HepG2 (cell line): ENCODE measurements around the gene MTF1. TPM values are rescaled to one million over a fixed set of nuclear protein-coding genes. Genes with fewer than 3 reads are reported as not detected.

Source experiments
- ATAC-seq: fragments of 200-7000 bp; cut with Tn5 transposase; 3 replicates; pipeline ENCODE4 v1.9.1; 2020; ENCODE audit warnings: mild to moderate bottlenecking, moderate library complexity
- BruUV-seq: library from RNA; stranded (reverse); fragments of 400-500 nt; replicated peaks from 2 replicates; lab custom pipeline; 2021; lab: Mats Ljungman, UMichigan
- CTCF ChIA-PET: fragments of 300-600 bp; formaldehyde crosslinking; extraction: SDS; loops from one replicate; lab custom pipeline; 2021; ENCODE audit warnings: low total read pairs, inconsistent platforms, low intra/inter-chr PET ratio; lab: Yijun Ruan, JAX
- POLR2A ChIA-PET: fragments of 350-600 bp; sonication (Branson Sonifier 250); formaldehyde crosslinking; loops from one replicate; lab custom pipeline; 2020; ENCODE audit warnings: antibody characterized with exemption, inconsistent platforms; lab: Yijun Ruan, JAX
- DNase-seq: peaks from one replicate; pipeline ENCODE4 v3.0.0-alpha.2; 2015; ENCODE audit warnings: low spot score
- FAIRE-seq: peaks from 3 replicates; lab custom pipeline; 2011; peaks lifted over from hg19 to GRCh38; lab: Jason Lieb, UNC
- H2AFZ ChIP-seq: one replicate; pipeline ENCODE4 v1.6.1; 2011; ENCODE audit warnings: low read length, inconsistent platforms
- H3K27ac ChIP-seq: fragments of 300-600 bp; 3 replicates; pipeline ENCODE4 v1.8.0; 2011; ENCODE audit warnings: mixed run types, mild to moderate bottlenecking, mixed read lengths, low read length, inconsistent platforms; ENCODE audit not compliant: insufficient read depth; ENCODE audit errors: extremely low read length
- H3K27me3 ChIP-seq, 2 experiments: fragments of 200-600 bp in 1 of 2; 2 replicates in 1 of 2; 3 replicates in 1 of 2; pipeline versions ENCODE4 v1.6.0 to v1.8.0; 2011; ENCODE audit warnings: low read length in 2 of 2, mild to moderate bottlenecking in 2 of 2, moderate library complexity in 2 of 2, inconsistent platforms in 1 of 2; ENCODE audit not compliant: insufficient read depth in 2 of 2, control insufficient read depth in 1 of 2
- H3K36me3 ChIP-seq, 2 experiments: fragments of 200-600 bp in 1 of 2; replicated peaks in 1 of 2; 2 replicates in 1 of 2; 3 replicates in 1 of 2; pipeline versions ENCODE4 v1.5.1 to v1.8.0; 2011; ENCODE audit warnings: low read length in 2 of 2, inconsistent platforms in 1 of 2; ENCODE audit not compliant: insufficient read depth in 2 of 2, control insufficient read depth in 1 of 2
- H3K4me1 ChIP-seq: 2 replicates; pipeline ENCODE4 v1.5.1; 2012; ENCODE audit warnings: low read length, inconsistent platforms; ENCODE audit not compliant: insufficient read depth
- H3K4me2 ChIP-seq: 2 replicates; pipeline ENCODE4 v1.6.0; 2011; ENCODE audit warnings: low read depth, low read length, inconsistent platforms
- H3K4me3 ChIP-seq, 3 experiments: fragments of 200-600 bp in 1 of 3; sonication (generic), shearing (Covaris generic) in 1 of 3; replicated peaks in 1 of 3; 2 replicates each; pipeline ENCODE4 v1.5.1; 2011 to 2016; ENCODE audit warnings: low read length in 3 of 3, inconsistent platforms in 2 of 3, low read depth in 2 of 3, mild to moderate bottlenecking in 2 of 3, control low read depth in 1 of 3, mixed read lengths in 1 of 3; ENCODE audit not compliant: insufficient read depth in 1 of 3
- H3K79me2 ChIP-seq: one replicate; pipeline ENCODE4 v1.6.1; 2011; ENCODE audit warnings: low read length, inconsistent platforms; ENCODE audit not compliant: insufficient read depth
- H3K9ac ChIP-seq: 2 replicates; pipeline ENCODE4 v1.6.0; 2011; ENCODE audit warnings: mild to moderate bottlenecking, low read depth, low read length, inconsistent platforms; ENCODE audit not compliant: insufficient read depth
- H3K9me3 ChIP-seq: 2 replicates; pipeline ENCODE4 v1.5.1; 2012; ENCODE audit warnings: mild to moderate bottlenecking, low read length
- H4K20me1 ChIP-seq: 2 replicates; pipeline ENCODE4 v1.6.0; 2011; ENCODE audit warnings: inconsistent platforms, mild to moderate bottlenecking, low read length, moderate library complexity; ENCODE audit not compliant: insufficient read depth
- CEBPB ChIP-seq: IDR thresholded peaks from 2 replicates; pipeline ENCODE4 v1.6.1; 2011; ENCODE audit warnings: low read depth, low read length, improper control_type of control experiment, borderline replicate concordance
- ISX ChIP-seq: sonication (generic); formaldehyde crosslinking; conservative IDR thresholded peaks from 2 replicates; pipeline ENCODE4 v1.5.0; 2020; ENCODE audit warnings: missing genetic modification reagents
- MAFF ChIP-seq: IDR thresholded peaks from 2 replicates; pipeline ENCODE4 v1.6.1; 2011; ENCODE audit warnings: low read depth, low read length, improper control_type of control experiment
- MAFK ChIP-seq, 2 experiments: IDR thresholded peaks in 1 of 2; conservative IDR thresholded peaks in 1 of 2; 2 replicates each; pipeline ENCODE4 v1.6.1; 2011; ENCODE audit warnings: improper control_type of control experiment in 2 of 2, low read length in 2 of 2
- TSC22D2 ChIP-seq: sonication (generic); formaldehyde crosslinking; IDR thresholded peaks from 2 replicates; pipeline ENCODE4 v1.5.1; 2020; ENCODE audit warnings: missing genetic modification reagents, mild to moderate bottlenecking, borderline replicate concordance
- ZBTB3 ChIP-seq: sonication (generic); formaldehyde crosslinking; IDR thresholded peaks from 2 replicates; pipeline ENCODE4 v1.4.0; 2020; ENCODE audit warnings: low read depth, mild to moderate bottlenecking, moderate library complexity, missing genetic modification reagents, borderline replicate concordance
- ZNF616 ChIP-seq: sonication (generic); formaldehyde crosslinking; IDR thresholded peaks from 2 replicates; pipeline ENCODE4 v1.5.0; 2020; ENCODE audit warnings: low read depth, mild to moderate bottlenecking, missing genetic modification reagents
- in situ Hi-C: cut with HindIII; loops from 2 replicates; pipeline ENCODE4 v1.10.0; 2017; ENCODE audit warnings: low pct_unique_long_range_greater_than_20kb; ENCODE audit not compliant: extremely low pct_ligation_motif_present
- intact Hi-C: fragments of 100-400 bp; cut with micrococcal nuclease; formaldehyde crosslinking; loops from one replicate; pipeline ENCODE4 v1.10.0; 2022; ENCODE audit not compliant: unreplicated experiment
- polyA plus RNA-seq, 8 experiments: library from polyadenylated mRNA; depleted of rRNA in 3 of 8; stranded (reverse) in 7 of 8; unstranded in 1 of 8; fragments of >200 nt; fragmentation: Illumina TruSeq in 4 of 8; extraction: Trizol in 4 of 8; gene quantifications; 2 replicates each; pipeline versions ENCODE4 v1.2.1 to v1.2.3, GENCODE V29; 2011 to 2016; ENCODE audit warnings: low read depth in 4 of 8, missing spikeins in 1 of 8, mixed read lengths in 1 of 8; ENCODE audit not compliant: insufficient read depth in 1 of 8
- total RNA-seq, 5 experiments: library from RNA; depleted of rRNA; stranded (reverse); fragments of >200 nt; fragmentation: Illumina TruSeq; extraction: Trizol; gene quantifications; 2 replicates each; pipeline ENCODE4 v1.2.3, GENCODE V29; 2016; ENCODE audit warnings: low read depth in 1 of 5
- TF ChIP-seq, protein P1 (sequence below): sonication (generic); formaldehyde crosslinking; IDR thresholded peaks from 2 replicates; pipeline ENCODE4 v1.4.0; 2020; ENCODE audit warnings: mild to moderate bottlenecking, missing genetic modification reagents
- TF ChIP-seq, protein P2 (sequence below): IDR thresholded peaks from 2 replicates; pipeline ENCODE4 v1.6.1; 2016; ENCODE audit warnings: low read depth, borderline replicate concordance

Gene MTF1
- total and polyA plus RNA-seq, 2 of the 13 experiments (the other 11 are each of a cell fraction or from before 2014, with no cell fraction given), result 2.4 to 3.3 TPM

DNA sequence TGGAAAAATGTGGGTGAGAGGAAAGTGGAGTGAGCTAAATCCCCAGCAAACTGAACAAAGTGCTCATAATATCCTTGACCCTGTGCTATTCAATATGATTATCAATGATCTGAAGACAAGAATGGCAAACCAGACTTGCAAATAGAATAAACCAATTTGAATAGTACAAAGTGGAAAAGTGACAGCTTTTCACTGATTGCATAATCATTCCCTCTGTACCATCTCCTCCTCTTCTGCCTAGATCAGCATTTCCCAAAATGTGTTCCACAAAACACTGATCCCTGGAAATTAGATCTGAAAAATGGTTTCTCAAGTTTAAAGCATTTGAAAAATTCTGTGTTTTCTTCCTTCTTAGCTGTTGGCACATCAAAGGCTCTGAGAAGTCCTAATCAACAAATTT is 8.1 kb downstream of the MTF1 start:
- Histone ChIP-seq H2AFZ (no peak overlapping the region), H3K4me1 (no peaks in the 10 kb centered on the region), H3K4me2 (no peak overlapping the region), H3K79me2 (peaks cover 14% of the 10 kb centered on the region), H3K4me3 (no peak overlapping the region), H3K27me3 (no peaks in the 10 kb centered on the region; a peak in 1 of 5 replicates), H3K9me3 (no peaks in the 10 kb centered on the region), H3K27ac (no peak overlapping the region), H4K20me1 (no peaks in the 10 kb centered on the region), H3K36me3 (peaks cover 5 to 21% of the 10 kb centered on the region in 2 experiments; a peak in 4 of 5 replicates), H3K9ac (no peak overlapping the region)
- BruUV-seq, result no TSS peak
- POLR2A ChIA-PET, result interaction anchor here (1.0 to 1.1 kb wide), 2 partner anchors 8 to 43 kb away, joined by 3 read pairs; partner anchors contain the start of genes MTF1 and YRDC
- intact Hi-C loops, result no loop called here
- no peak for FAIRE-seq
- in situ Hi-C loops, result no loop called here
- TF ChIP-seq, protein P1, sequence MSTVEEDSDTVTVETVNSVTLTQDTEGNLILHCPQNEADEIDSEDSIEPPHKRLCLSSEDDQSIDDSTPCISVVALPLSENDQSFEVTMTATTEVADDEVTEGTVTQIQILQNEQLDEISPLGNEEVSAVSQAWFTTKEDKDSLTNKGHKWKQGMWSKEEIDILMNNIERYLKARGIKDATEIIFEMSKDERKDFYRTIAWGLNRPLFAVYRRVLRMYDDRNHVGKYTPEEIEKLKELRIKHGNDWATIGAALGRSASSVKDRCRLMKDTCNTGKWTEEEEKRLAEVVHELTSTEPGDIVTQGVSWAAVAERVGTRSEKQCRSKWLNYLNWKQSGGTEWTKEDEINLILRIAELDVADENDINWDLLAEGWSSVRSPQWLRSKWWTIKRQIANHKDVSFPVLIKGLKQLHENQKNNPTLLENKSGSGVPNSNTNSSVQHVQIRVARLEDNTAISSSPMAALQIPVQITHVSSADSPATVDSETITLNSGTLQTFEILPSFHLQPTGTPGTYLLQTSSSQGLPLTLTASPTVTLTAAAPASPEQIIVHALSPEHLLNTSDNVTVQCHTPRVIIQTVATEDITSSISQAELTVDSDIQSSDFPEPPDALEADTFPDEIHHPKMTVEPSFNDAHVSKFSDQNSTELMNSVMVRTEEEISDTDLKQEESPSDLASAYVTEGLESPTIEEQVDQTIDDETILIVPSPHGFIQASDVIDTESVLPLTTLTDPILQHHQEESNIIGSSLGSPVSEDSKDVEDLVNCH (CRISPR knock-in tag), result no peak
- TF ChIP-seq MAFF, result 0 out of 2 replicates have a peak, but pooled peaks have one; percentile 7
- TF ChIP-seq CEBPB, result peak; percentile 65
- TF ChIP-seq, protein P2, sequence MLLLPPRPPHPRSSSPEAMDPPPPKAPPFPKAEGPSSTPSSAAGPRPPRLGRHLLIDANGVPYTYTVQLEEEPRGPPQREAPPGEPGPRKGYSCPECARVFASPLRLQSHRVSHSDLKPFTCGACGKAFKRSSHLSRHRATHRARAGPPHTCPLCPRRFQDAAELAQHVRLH (CRISPR knock-in tag), result no peak
- no peak for TF ChIP-seq ZBTB3 (CRISPR knock-in tag)
- no peak for TF ChIP-seq TSC22D2 (CRISPR knock-in tag)
- peak in 1 of 2 experiments; percentile 58; a peak in 2 of 4 replicates for TF ChIP-seq MAFK (conservative IDR thresholded peaks at IDR 0.05 in 1 of 2, IDR thresholded peaks at IDR 0.05 in 1 of 2; ENCODE audit: low read length in 2 of 2)
- no peak for TF ChIP-seq ZNF616 (CRISPR knock-in tag)
- no peak for TF ChIP-seq ISX (CRISPR knock-in tag)
- CTCF ChIA-PET, result no interaction called here
- DNase-seq, result no peak
- no peak for ATAC-seq
